NCI-H128 (cell line): ENCODE results near the gene FUT6.
"Not testable (repeated sequence)": the region's sequence is repeated elsewhere in the genome, so short reads cannot be mapped to it uniquely, and the experiment has no call there.

Experiments
- DNase-seq: peaks from one replicate; lab custom pipeline; 2025; ENCODE audit not compliant: unreplicated experiment; lab: John Stamatoyannopoulos, UW

FUT6 gene, protein sequence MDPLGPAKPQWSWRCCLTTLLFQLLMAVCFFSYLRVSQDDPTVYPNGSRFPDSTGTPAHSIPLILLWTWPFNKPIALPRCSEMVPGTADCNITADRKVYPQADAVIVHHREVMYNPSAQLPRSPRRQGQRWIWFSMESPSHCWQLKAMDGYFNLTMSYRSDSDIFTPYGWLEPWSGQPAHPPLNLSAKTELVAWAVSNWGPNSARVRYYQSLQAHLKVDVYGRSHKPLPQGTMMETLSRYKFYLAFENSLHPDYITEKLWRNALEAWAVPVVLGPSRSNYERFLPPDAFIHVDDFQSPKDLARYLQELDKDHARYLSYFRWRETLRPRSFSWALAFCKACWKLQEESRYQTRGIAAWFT

DNA sequence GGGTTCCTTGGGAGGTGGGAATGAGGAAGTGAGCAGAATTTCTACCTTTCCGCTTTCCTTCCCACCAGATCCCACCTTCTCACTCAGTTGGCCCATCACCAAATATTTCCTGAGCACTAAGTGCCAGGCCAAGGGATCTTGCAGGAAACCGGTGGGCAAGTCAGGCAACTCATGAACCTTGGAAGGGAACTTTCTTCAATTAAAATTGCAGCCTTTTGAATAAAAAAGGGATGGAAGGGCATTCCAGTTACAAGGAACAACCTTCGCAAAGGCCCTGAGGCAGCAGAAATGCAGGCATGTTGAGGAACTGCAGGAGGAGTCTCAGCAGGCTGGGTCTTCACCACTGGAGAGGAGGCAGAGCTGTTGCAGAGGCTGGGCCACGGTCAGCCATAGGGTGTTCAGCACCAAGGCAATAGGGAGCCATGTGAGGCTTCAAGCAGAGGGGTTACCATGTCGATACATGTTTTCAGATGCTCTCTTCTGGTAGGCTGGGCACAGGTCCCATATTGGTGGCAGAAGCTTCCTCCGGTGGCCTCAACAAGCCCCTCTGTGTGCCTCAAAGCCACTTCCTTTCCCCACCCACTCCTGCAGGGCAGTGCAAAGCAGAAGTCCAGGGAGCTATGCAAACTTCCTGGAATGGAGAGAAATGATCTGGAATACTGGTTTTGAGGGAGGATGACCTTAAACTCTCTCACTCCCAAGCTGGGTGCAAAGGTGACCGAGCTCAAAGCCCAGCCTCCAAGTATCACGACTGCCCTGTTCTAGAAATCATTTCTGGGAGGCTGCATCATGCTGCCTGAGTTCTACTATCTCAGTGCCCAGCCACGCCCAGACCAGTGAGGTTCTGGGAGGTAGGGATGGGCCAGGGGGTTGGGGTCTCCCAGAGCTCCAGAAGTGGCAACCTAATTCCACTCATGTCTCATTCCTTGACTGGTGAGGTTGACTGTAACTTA, at the start of gene FUT6:
FUT6 (minus strand) TSS at position 638 of the 953 bp plus-strand sequence. CDS start 7,135 bp downstream, outside the sequence.
- DNase-seq = no peak

DNA sequence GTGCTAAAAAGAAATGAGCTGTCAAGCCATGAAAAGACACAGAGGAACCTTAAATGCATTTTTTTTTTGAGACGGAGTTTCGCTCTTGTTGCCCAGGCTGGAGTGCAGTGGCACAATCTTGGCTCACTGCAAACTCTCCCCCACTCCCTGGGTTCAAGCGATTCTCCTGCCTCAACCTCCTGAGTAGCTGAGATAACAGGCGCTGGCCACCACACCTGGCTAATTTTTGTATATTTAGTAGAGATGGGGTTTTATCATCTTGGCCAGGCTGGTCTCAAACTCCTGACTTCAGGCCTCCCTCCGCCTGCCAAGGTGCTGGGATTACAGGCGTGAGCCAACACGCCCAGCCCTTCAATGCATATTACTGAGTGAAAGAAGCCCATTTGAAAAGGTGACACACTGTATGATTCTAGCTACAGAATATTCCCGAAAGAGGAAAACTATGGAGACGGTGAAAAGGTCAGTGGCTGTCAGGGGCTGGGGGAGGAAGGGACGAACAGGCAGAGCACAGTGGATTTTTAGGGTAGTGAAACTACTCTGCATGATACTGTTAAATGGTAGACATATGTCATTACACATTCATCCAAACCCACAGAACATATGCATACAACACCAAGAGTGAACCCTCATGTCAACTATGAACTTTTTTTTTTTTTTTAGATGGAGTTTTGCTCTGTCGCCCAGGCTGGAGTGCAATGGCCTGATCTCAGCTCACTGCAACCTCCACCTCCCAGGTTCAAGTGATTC, 44.7 kb upstream of the FUT6 start:
- DNase-seq = not testable (repeated sequence)

DNA sequence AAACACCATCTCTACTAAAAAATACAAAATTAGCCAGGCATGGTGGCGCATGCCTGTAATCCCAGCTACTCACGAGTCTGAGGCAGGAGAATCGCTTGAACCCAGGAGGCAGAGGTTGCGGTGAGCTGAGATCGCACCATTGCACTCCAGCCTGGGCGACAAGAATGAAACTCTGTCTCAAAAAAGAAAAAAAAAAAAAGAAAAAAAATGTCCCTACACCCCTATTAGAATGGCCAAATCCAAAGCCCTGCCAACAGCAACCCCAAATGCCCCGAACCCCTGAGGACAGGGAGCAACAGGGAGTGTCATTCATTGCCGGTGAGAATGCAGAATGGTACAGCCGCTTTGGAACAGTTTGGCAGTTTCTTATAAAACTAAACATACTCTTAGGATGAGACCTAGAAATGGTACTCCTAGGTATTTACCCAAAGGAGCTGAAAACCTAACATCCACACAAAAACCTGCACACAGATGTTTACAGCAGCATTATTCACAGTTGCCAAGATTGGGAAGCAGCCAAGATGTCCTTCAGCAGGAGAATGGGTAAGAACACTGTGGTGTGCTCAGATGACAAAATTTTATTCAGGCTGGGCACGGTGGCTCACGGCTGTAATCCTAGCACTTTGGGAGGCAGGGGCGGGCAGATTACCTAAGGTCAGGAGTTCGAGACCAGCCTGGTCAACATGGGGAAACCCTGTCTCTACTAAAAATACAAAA, 43.8 kb upstream of the FUT6 start:
- DNase-seq = not testable (repeated sequence)

DNA sequence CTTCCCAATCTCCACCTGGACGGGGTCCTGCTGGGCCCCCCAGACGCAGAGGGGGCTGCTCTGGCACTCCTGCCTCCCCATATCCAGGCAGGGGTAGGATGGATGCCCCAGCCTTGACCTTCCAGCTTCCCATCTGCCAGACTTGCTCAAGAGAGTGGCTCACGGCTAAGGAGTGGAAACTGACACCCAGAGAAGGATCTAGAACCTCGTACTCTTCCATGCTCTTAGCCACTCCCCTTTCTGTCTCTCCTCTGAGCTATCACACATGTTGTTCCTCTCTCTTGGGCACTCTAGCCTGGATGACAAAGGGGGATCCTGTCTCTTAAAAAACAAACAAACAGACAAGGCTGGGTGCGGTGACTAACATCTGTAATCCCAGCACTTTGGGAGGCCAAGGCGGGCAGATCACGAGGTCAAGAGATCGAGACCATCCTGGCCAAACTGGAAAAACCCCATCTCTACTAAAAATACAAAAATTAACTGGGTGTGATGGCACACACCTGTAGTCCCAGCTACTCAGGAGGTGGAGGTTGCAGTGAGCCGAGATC, 43.0 kb upstream of the FUT6 start:
- no peak for DNase-seq

DNA sequence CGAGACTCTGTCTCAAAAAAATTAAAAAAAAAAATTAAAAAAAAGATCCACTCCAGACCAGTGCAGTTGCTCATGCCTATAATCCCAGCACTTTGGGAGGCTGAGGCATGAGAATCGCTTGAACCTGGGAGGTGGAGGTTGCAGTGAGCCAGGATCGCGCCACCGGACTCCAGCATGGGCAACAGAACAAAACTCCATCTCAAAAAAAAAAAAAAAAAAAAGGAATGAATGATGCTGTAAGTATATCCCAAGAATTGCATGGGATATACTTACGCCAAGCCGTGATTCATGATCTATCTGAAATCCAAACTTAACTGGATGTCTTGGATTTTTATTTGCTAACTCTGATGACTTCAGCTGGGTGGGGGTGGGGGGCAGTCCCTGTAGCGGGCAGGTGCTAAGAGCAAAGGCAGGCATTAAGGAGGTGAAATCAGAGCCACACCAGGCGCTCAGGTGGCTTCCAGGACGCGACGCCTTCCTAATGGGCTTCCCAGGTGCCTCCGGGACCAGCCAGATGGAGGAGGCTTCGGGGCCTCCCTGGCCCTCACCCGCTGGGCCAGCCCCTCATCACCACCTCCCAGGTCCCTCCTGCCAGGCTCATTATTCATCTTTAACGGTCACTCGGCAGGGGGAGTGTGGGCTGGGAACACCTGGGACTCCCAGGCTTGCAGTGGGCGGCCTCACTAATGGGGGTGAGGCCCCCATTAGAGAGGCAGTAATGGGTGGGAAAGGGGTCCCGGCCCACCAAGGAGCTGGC, 42.2 kb upstream of the FUT6 start:
- no peak for DNase-seq

DNA sequence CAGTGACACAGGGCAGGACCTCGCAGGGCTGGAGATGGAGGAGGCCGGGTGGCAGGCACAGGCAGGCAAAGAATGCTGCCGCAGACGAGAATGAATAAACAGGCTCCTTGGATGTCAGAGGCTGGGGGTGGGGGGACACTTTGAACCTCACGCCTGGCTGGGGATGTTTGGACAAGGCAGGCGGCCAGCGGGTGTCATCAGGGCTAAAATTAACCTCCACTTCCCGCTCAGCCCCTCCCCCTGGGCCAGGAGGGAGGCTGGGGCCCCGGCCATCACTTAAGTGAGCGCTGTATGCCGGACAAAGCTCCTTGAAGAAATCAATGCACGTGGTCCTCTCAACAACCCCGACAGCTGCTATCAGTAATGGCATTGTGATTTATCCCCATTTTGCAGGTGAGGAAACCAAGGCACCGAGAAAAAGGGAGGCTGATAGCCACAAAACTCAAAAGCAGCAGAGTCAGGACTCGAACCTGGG, 41.1 kb upstream of the FUT6 start:
- DNase-seq = no peak

DNA sequence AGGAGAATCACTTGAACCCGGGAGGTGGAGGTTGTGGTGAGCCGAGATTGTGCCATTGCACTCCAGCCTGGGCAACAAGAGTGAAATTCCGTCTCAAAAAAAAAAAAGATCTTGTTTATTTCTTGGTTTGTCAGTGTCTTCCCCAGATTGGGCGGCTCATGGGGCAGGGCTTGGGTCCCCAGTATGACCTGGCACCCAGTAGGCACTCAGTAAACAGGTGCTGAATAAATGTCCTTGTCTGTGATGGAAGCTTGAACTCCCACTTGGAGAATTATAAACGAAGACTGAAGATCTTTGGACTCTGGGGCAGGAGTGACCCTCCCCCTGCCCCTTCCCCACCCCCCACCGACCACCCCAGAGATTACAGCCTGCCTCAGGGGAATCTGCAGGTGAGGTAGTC, 40.7 kb upstream of the FUT6 start:
- no peak for DNase-seq

DNA sequence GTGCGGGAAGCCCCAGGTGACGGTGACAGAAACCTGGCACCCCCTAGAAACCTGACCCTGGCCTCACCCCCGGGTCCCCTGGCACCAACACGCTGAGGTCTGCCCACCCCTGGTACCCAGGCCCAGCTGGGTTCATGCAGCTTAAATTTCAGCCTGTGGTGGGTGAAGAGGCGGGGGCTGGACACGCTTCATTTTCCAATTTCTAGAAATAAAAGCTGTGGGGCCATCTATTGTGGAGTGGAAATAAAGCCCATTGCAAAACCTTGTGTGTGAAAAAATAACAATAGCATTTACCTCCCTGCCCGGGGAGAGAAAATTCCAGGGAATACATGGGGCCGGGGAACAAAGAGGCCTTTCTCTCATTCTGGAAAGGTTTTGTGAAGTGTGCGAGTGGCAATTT, 38.4 kb upstream of the FUT6 start:
- no peak for DNase-seq

DNA sequence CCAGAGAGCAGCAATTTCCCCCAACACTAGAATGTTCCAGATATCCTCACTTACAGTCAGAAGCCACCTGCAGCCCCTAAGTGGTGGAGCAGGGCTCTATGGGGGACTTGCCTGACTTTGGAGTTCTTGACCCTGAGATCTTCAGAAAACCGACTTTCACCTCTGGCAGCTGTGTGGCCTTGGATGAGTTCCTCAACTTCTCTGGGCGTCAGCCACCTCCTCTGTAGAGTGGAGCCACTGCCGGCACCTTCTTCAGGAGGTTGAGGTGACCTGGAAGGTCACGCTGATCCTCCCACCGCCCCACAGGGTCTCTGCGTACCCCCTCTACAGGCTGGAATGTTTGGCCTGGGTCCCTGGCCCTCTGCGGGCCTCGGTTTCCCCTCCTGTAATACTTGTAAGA, 37.9 kb upstream of the FUT6 start:
- no peak for DNase-seq

DNA sequence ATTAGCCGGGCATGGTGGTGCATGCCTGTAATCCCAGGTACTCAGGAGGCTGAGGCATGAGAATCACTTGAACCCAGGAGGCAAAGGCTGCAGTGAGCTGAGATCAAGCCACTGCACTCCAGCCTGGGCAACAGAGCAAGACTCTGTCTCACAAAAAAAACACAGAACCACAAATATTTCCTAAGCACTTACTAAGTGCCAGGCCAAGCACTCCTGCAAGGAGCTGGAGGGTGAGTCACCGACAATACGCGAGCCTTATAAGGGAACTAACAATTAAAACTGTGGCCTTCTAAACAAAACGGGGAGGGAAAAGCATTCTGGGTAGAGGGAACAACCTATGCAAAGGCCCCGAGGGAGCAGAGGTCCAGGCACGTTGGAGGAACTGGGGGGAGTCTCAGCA, 35.0 kb upstream of the FUT6 start:
- not testable (repeated sequence) for DNase-seq

DNA sequence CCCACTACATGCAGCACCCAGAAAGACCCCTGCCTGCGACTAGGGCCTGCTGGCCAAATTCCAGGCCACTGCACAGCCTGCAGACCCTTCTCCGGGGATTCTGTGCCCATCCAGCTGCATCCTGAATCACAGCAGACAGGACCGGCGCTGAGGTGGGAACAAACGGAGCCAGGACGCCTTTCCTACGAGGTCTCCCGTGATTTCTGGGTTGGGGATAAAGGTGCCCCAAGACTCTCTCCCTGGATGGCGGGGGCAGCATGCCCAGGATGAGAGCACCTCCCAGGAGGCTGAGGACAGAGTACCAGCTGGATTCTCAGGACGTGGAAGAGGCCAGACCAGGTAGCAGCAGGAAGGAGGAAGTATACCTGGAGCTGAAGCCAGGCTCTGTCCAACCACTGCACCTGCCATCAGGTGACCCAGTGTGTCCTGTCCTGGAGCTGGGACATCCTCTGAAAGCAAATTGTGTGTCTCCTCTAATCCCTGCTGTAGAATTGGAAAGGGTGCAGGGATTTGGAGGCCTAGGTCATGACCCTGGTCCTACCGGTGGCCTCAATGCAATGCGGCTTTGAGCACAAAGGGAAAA, 34.2 kb upstream of the FUT6 start:
- no peak for DNase-seq

DNA sequence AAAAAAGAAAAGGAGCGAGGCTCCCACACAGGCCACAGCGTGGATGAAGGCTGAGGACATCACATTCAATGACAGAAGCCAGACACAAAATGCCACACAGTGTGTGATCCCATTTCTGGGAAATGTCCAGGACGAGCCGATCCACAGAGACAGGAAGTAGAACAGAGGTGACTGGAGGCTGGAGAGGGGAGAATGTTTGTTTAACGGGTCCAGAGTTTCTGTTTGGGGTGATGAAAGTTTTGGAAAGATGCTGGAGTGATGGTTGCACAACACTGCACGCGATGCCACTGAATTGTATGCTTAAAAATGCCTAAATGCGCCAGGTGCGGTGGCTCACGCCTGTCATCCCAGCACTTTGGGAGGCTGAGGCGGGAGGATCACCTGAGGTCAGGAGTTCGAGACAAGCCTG, 31.5 kb upstream of the FUT6 start:
- no peak for DNase-seq

DNA sequence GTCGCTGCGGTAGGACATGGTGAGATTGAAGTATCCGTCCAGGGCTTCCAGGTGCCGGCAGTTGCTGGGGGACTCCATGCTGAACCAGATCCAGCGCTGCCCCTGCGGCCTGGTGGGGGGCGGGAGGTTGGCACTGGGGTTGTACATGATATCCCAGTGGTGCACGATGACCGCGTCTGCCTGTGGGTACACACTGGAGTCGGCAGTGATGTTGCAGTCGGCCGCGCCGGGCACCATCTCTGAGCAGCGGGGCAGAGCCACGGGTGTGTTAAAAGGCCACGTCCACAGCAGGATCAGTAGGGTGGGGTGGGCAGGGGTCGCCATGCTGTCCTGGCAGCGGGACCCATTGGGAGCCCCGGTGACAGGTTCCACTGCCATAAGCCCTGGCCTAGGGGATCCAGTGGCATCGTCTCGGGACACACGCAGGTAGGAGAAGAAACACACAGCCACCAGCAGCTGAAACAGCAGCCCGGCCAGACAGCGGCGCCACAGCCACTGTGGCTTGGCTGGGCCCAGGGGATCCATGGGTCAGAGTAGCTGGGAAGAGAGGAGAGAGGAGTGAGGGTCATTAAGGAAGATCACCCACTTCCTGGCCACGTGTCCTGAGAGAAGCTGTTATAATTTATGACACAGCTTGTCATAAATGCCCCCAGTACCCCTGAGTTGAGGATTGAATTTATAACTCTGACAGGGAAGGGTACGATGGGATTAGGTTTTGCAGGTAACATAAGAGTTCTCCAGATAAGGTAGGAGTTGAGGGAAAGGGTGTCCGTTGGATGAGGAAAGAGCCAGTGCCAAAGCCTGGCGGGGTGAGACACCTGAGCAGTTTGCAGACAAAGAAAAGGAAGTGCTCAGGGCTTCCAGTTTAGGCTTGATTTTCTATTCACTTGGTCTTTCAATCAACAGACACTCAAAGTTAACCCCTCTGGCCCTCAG, 28.0 kb upstream of the FUT6 start:
- DNase-seq = no peak

DNA sequence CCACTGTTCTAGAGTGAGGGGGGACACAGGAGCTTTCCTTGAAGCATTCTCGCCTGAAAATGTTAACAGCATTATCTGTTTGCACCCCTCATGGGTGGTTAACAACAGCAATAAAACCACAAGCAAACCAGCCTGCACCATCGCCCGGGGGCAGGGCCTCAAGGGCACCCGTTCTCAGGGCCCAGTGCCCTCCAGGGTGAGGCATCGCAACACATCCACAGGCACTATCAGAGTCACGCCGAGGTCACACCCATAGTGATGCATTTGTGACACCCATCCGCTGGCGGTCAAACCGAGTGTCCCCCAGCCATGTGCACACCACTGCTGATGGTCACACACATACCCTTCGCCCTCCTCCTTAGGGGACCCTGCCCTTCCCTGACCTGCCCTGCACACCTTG, 26.3 kb upstream of the FUT6 start:
- DNase-seq = no peak

DNA sequence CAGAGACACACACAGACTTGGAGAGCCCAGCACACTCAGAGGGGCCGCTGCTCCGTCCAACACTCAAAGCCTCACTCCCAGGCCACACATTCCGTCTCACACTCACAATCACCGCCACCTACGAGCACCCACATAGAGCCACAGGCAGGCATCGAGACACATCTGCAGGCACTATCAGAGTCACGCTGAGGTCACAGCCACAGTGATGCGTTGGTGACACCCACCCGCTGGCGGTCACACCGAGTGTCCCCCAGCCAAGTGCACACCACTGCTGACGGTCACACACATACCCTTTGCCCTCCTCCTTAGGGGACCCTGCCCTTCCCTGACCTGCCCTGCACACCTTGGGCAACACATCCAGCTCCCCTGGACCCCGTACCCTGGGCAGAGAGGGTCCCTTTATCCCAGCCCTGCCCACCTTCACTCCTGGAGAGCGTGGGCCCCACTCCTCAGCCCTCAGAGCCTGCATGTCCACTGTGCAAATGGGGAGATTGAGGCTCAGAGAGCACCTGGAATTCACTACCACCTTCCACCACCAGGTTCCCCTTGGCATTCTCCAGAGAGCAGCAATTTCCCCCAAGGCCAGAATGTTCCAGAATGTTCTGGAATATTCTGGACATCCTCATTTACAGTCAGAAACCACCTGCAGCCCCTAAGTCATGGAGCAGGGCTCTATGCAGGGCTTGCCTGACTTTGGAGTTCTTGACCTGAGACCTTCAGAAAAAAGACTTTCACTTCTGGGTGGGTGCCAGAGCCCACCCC, 25.4 kb upstream of the FUT6 start:
- DNase-seq = no peak

DNA sequence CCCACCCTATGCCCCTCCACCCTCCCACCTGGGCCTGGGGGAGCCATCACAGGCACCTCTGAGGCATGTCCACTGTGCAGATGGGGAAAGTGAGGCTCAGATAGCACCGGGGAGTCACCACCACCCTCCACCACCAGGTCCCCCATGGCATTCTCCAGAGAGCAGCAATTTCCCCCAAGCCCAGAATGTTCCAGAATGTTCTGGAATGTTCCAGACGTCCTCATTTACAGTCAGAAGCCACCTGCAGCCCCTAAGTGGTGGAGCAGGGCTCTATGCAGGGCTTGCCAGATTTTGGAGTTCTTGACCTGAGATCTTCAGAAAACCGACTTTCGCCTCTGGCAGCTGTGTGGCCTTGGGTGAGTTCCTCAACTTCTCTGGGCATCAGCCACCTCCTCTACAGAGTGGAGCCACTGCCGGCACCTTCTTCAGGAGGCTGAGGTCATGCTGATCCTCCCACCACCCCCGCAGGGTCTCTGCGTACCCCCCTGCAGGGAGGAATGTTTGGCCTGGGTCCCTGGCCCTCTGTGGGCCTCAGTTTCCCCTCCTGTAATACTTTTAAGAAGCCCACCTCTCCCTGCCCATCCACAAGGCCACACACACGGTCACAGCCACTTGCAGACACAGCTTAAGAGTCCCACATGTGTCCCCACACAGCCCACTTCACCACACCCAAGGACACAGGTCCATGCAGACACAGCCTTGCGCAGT, 24.7 kb upstream of the FUT6 start:
- DNase-seq = no peak
